SK-N-SH (cell line): ENCODE measurements around the gene MRPL54. TPM values are rescaled to one million over a fixed set of nuclear protein-coding genes. Genes with fewer than 3 reads are reported as not detected.

Source experiments
- CTCF ChIA-PET: fragments of 300-600, 350-600 bp; formaldehyde crosslinking; extraction: SDS; loops from one replicate; lab custom pipeline; 2021; lab: Yijun Ruan, JAX
- POLR2A ChIA-PET: fragments of 350-600 bp; sonication (Branson Sonifier 250); formaldehyde crosslinking; extraction: SDS; loops from one replicate; lab custom pipeline; 2020; ENCODE audit warnings: antibody characterized with exemption, inconsistent platforms; lab: Yijun Ruan, JAX
- DNase-seq: peaks from one replicate; pipeline ENCODE4 v3.0.0; 2012
- H2AFZ ChIP-seq: fragments of 200-600 bp; sonication (generic); 2 replicates; pipeline ENCODE4 v1.8.1; 2016; ENCODE audit warnings: antibody characterized with exemption, mild to moderate bottlenecking, low read depth
- H3F3A ChIP-seq: fragments of 200-600 bp; sonication (generic); replicated peaks from 2 replicates; pipeline ENCODE3; 2016; ENCODE audit warnings: antibody characterized with exemption, mild to moderate bottlenecking; ENCODE audit not compliant: insufficient read depth
- H3K27ac ChIP-seq, 2 experiments: fragments of 200-500 bp in 1 of 2; fragments of 200-600 bp in 1 of 2; sonication (Bioruptor generic) in 1 of 2; sonication (generic), shearing (Covaris generic) in 1 of 2; 2 replicates each; pipeline versions ENCODE4 v1.5.1 to v1.6.1; 2014 to 2016; ENCODE audit warnings: low read depth in 2 of 2, inconsistent platforms in 1 of 2, low read length in 1 of 2, mild to moderate bottlenecking in 1 of 2, mixed read lengths in 1 of 2
- H3K27me3 ChIP-seq: fragments of 200-600 bp; sonication (generic), shearing (Covaris generic); 2 replicates; pipeline ENCODE4 v1.6.1; 2016; ENCODE audit warnings: mixed run types; ENCODE audit not compliant: insufficient read depth
- H3K36me3 ChIP-seq, 2 experiments: fragments of 200-500 bp in 1 of 2; fragments of 200-600 bp in 1 of 2; sonication (Bioruptor generic) in 1 of 2; sonication (generic) in 1 of 2; replicated peaks in 1 of 2; 2 replicates each; pipeline versions ENCODE3 to v1.5.1; 2014 to 2016; ENCODE audit warnings: low read length in 1 of 2, mild to moderate bottlenecking in 1 of 2; ENCODE audit not compliant: insufficient read depth in 2 of 2, control insufficient read depth in 1 of 2
- H3K4me1 ChIP-seq, 2 experiments: fragments of 200-500 bp in 1 of 2; fragments of 200-600 bp in 1 of 2; sonication (Bioruptor generic) in 1 of 2; sonication (generic), shearing (Covaris generic) in 1 of 2; 2 replicates each; pipeline versions ENCODE4 v1.5.1 to v1.6.1; 2014 to 2016; ENCODE audit warnings: low read depth in 1 of 2, low read length in 1 of 2, mixed run types in 1 of 2; ENCODE audit not compliant: insufficient read depth in 2 of 2, control insufficient read depth in 1 of 2
- H3K4me2 ChIP-seq: fragments of 200-600 bp; sonication (generic), shearing (Covaris generic); 2 replicates; pipeline ENCODE4 v1.6.1; 2017; ENCODE audit warnings: mixed run types
- H3K4me3 ChIP-seq, 2 experiments: fragments of 200-500 bp in 1 of 2; fragments of 200-600 bp in 1 of 2; sonication (Bioruptor generic) in 1 of 2; sonication (generic), shearing (Covaris generic) in 1 of 2; 2 replicates each; pipeline versions ENCODE4 v1.5.1 to v1.8.1; 2014 to 2016; ENCODE audit warnings: low read depth in 2 of 2, inconsistent platforms in 1 of 2, low read length in 1 of 2, mild to moderate bottlenecking in 1 of 2, mixed read lengths in 1 of 2, moderate library complexity in 1 of 2
- H3K79me2 ChIP-seq: fragments of 200-600 bp; sonication (generic); 2 replicates; pipeline ENCODE4 v1.8.1; 2017; ENCODE audit warnings: mild to moderate bottlenecking; ENCODE audit not compliant: insufficient read depth
- H3K9ac ChIP-seq: fragments of 200-600 bp; sonication (generic); 2 replicates; pipeline ENCODE4 v1.6.1; 2017; ENCODE audit warnings: mixed run types
- H3K9me2 ChIP-seq: fragments of 200-600 bp; sonication (generic); 2 replicates; pipeline ENCODE4 v1.6.1; 2017; ENCODE audit warnings: mixed run types
- H3K9me3 ChIP-seq: fragments of 200-600 bp; sonication (generic); 2 replicates; pipeline ENCODE4 v1.6.1; 2017; ENCODE audit warnings: mixed run types, mild to moderate bottlenecking, moderate library complexity
- H4K20me1 ChIP-seq: fragments of 200-600 bp; sonication (generic); 2 replicates; pipeline ENCODE4 v1.6.1; 2017; ENCODE audit warnings: mild to moderate bottlenecking, mixed run types; ENCODE audit not compliant: insufficient read depth
- CHD2 ChIP-seq: fragments of 150-350 bp; IDR thresholded peaks from 2 replicates; pipeline ENCODE4 v1.6.1; 2018; ENCODE audit warnings: low read length; ENCODE audit not compliant: partially characterized antibody
- EZH2phosphoT487 ChIP-seq: fragments of 200-600 bp; sonication (generic); IDR thresholded peaks from 2 replicates; pipeline ENCODE4 v1.6.1; 2017; ENCODE audit warnings: low read depth, mixed run types, mild to moderate bottlenecking, antibody characterized with exemption, moderate library complexity, borderline replicate concordance
- FOXM1 ChIP-seq: IDR thresholded peaks from 2 replicates; pipeline ENCODE4 v1.4.0; 2012; ENCODE audit warnings: low read depth, mild to moderate bottlenecking
- GABPA ChIP-seq: IDR thresholded peaks from 2 replicates; pipeline ENCODE4 v1.4.0; 2012; ENCODE audit warnings: low read depth, mild to moderate bottlenecking
- JUND ChIP-seq: IDR thresholded peaks from 2 replicates; pipeline ENCODE4 v1.4.0; 2012
- RCOR1 ChIP-seq: fragments of 150-350 bp; IDR thresholded peaks from 2 replicates; pipeline ENCODE4 v1.6.1; 2017; ENCODE audit warnings: antibody characterized with exemption, low read length
- SIN3A ChIP-seq: IDR thresholded peaks from 2 replicates; pipeline ENCODE4 v1.6.1; 2012; ENCODE audit warnings: low read depth, mild to moderate bottlenecking, low read length, moderate library complexity, borderline replicate concordance
- YY1 ChIP-seq: IDR thresholded peaks from 2 replicates; pipeline ENCODE4 v1.4.0; 2012; ENCODE audit warnings: low read depth, mild to moderate bottlenecking
- WGBS: methylation state at CpG from one replicate; pipeline ENCODE4 v1.1.6; 2017; ENCODE audit warnings: low lambda C conversion rate; 5-methylcytosine and 5-hydroxymethylcytosine counted together
- polyA plus RNA-seq, 3 experiments: library from polyadenylated mRNA; depleted of rRNA; stranded (reverse); fragments of >200 nt; gene quantifications; 2 replicates each; pipeline ENCODE4 v1.2.3, GENCODE V29; 2012
- TF ChIP-seq, protein P1 (sequence below): fragments of 150-350 bp; IDR thresholded peaks from 2 replicates; pipeline ENCODE4 v1.6.1; 2016; ENCODE audit warnings: mild to moderate bottlenecking, low read depth, low read length

Gene MRPL54
- polyA plus RNA-seq, 1 of the 3 experiments (the other 2 are of a cell fraction) = 125 TPM

DNA sequence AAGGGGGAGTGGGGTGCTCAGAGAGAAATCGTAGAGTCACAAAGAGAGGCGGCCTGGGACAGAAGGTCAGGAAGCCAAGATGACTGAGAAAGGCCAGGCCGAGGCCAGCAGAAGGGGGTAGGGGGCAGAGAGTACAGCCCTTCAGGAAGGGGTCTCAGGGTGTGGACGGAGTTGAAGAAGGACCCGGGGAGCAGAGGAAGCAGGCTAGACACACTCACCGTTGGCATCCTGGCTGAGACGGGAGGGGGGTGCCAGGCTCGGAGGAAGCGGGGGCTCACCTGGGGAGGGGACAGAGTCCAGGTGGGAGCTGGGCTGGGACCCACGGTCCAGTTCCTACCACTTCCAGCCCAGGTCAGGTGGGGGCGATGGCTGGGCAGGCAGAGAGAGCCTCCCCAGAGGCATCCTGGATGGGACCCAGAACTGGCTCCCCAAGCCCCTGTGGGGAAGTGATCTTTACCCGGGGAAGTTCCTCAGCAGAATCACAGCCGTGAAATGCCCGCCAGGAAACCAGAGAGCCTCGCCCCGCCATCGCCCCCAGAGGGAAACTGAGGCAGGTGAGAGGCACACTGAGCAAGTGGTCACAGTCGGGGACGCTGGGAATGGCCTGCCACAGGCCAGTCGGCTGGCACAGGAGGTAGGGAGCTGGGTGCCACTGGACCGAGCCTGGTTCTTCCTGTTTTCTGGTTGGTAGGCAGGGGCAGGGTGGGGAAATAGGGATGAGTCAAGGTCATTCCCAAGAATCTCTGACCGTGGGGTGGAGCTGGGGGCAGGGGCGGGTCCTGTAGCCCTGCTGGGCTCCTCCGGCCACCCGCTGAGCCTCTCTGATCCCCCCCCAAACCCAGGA lies 22.3 kb downstream of the MRPL54 start:
- POLR2A ChIA-PET = no interaction called here
- Histone ChIP-seq H3K4me3 (no peak overlapping the region), H4K20me1 (no peaks in the 10 kb centered on the region), H3K4me1 (no peaks in the 10 kb centered on the region; a peak in 1 of 4 replicates), H2AFZ (no peak overlapping the region), H3K9me3 (peaks cover 9% of the 10 kb centered on the region), H3K27me3 (peaks cover 32% of the 10 kb centered on the region), H3K36me3 (no peaks in the 10 kb centered on the region), H3K9ac (no peak overlapping the region), H3K9me2 (no peaks in the 10 kb centered on the region), H3F3A (no peaks in the 10 kb centered on the region), H3K79me2 (no peaks in the 10 kb centered on the region), H3K27ac (no peak overlapping the region), H3K4me2 (no peak overlapping the region)
- WGBS = 7% methylated on average over 16 of the region's 25 CpGs
- DNase-seq = no peak
- CTCF ChIA-PET = interaction anchor here (0.9 to 2.6 kb wide), 10 partner anchors 9 to 203 kb away, joined by 3 to 26 read pairs (median 4); partner anchors contain the start of genes ATCAY and RAX2
- TF ChIP-seq, protein P1, sequence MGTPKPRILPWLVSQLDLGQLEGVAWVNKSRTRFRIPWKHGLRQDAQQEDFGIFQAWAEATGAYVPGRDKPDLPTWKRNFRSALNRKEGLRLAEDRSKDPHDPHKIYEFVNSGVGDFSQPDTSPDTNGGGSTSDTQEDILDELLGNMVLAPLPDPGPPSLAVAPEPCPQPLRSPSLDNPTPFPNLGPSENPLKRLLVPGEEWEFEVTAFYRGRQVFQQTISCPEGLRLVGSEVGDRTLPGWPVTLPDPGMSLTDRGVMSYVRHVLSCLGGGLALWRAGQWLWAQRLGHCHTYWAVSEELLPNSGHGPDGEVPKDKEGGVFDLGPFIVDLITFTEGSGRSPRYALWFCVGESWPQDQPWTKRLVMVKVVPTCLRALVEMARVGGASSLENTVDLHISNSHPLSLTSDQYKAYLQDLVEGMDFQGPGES = no peak
- TF ChIP-seq CHD2 (no peak), FOXM1 (no peak), JUND (no peak), RCOR1 (no peak)

DNA sequence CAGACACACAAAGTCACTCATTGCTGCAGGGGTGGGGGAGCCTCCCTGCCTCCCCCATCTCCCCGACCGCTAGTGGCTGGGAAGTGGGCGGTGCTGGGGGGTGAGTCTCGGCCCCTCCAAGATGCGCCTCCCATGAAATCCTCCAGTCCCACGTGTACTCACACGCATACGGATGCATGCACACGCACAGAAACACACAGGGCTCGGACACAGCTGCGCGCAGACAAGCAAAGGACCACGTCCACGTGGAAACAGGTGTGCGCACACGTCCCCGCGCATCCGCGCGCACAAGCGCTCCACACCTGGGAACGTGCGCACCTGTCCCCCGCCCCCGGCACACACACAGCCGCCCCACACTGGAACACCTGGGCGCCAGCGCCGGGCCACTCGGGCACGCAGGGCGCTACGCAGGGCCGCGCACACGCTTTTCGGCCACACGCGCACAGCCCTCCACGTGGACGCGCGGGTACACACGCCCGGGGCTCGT lies 23.0 kb downstream of the MRPL54 start:
- Histone ChIP-seq H3K9me3 (peaks cover 9% of the 10 kb centered on the region), H3K36me3 (no peaks in the 10 kb centered on the region), H4K20me1 (no peaks in the 10 kb centered on the region), H3K4me3 (no peak overlapping the region), H3K27me3 (peaks cover 33% of the 10 kb centered on the region), H3K9ac (no peak overlapping the region), H3K4me2 (no peak overlapping the region; the same call in 1 of the 2 replicates), H3K79me2 (no peaks in the 10 kb centered on the region), H3K4me1 (no peaks in the 10 kb centered on the region; a peak in 1 of 4 replicates), H3K9me2 (no peaks in the 10 kb centered on the region), H2AFZ (no peak overlapping the region), H3F3A (no peaks in the 10 kb centered on the region), H3K27ac (no peak overlapping the region)
- no peak for DNase-seq
- CTCF ChIA-PET = interaction anchor here (2.6 kb wide), 1 partner anchor 37 kb away, joined by 26 read pairs; no protein-coding TSS in a partner anchor
- WGBS = 6% methylated on average over 13 of the region's 47 CpGs
- POLR2A ChIA-PET = no interaction called here
- no peak for TF ChIP-seq SIN3A
- no peak for TF ChIP-seq EZH2phosphoT487
- TF ChIP-seq YY1 = no peak
- TF ChIP-seq GABPA = no peak
